GOT3 (cell line): Measurements from ENCODE around the gene IL12B.
"Not testable (repeated sequence)": the region's sequence is repeated elsewhere in the genome, so short reads cannot be mapped to it uniquely, and the experiment has no call there.

Experiments used
- DNase-seq: peaks from one replicate; lab custom pipeline; 2025; ENCODE audit warnings: mixed read lengths; lab: John Stamatoyannopoulos, UW

Gene IL12B

GRCh38 chr5:159330131-159330800 is at the start of gene IL12B:
IL12B (minus strand) TSS chr5:159330487; CDS start chr5:159326782, 3,705 bp downstream.
- DNase-seq, result no peak

DNA sequence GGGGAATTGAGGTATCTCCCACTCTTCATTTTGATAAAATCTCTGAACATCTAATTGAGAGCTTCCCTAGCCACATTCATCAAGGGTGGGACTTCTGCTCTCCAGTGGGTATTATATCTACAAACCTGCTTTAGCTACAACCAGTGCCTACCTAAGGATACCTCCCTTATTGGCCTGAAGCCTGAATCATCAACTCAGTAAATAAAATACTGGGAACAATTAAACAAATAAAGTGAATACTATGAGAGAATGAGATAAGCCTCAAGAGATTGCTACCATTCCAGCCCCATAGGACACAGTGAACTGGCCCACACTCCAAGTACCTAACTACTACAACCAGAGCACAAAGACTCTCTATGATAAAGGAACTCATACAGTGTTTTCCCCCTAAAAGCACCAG is 47.4 kb upstream of the IL12B start:
- no peak for DNase-seq

DNA sequence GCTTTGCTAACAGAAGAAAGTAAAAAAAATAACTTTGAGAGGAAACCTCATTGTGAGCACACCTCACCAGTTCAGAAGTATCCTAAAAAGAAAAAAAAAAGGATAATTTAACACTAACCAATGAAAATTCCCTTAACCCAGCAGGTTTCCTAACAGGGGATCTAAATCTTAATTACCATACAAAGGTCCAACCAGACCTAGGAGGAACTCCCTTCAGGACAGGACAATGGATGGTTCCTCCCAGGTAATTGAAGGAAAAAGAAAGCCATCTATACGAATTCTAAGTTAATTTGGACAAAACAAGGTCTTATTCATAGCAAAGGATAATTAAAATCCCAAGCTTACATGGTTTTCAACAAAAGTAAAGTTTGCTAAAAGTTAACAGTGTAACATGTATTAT is 37.6 kb upstream of the IL12B start:
- DNase-seq, result not testable (repeated sequence)

DNA sequence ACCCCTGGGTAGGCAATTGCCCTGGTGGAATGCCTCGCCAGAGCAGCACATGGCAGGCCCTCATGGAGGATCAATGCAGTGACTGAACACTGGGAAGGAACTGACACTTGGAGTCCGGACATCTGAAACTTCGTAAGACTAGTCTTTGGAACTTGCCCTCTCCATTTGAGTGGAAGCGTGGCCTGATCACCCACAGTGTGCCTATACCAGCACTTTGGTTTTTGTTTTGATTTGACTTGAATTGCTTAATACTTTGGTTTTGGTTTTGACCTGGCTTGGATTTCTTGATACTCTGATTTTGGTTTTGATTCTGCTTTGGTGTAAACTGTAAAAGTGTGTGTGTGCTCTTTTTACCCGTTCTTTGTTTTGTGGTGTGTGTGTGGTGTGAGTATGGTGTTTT is 36.5 kb upstream of the IL12B start:
- DNase-seq, result not testable (repeated sequence)

DNA sequence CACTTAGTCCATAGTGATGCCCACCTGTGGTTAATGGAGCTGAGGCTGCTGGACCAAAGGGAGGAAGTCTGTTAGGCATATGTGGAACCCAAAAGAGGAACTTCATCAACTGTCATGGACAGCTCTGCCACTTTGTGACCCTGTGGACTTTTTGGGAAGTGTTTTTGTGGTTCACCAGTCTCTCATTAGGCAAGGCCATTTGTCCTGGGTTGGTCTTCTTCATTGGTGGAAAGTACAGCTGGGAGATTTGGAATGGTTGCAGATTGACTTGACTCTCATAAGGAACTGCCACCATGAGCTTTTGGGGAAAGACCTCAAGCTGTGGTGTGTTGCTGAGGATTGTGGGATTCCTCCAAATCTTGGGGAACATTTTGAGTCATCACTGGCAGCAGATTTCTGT is 31.9 kb upstream of the IL12B start:
- no peak for DNase-seq

GRCh38 chr5:159359871-159360270 is 29.6 kb upstream of the IL12B start:
- DNase-seq, result not testable (repeated sequence)

- DNase-seq, result no peak
Measured at GRCh38 chr5:159359408-159359807, 29.1 kb upstream of the IL12B start.

DNA sequence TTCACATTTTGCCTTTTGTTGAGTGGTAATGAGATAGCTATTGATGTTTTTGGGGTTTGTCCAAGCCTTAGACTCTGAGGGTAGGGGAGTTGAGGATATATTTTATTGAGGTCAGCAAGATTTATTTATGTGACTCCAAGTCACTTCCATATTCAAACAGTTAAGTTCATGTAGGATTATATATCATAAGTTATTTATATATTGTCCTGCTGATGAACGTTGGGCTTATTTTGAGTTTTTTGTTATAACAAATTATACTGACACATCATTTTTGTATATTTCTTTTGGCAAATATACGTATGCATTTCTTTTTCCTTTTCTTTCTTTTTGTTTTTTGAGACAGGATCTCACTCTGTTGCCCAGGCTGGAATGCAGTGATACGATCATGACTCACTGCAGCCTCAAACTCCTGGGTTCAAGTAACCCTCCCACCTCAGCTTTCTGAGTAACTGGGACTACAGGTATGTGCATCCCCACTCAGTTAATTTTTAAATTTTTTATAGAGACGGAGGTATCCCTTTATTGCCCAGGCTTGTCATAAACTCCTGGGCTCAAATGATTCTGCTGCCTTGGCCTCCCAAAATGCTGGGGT is 23.5 kb upstream of the IL12B start:
- no peak for DNase-seq

DNA sequence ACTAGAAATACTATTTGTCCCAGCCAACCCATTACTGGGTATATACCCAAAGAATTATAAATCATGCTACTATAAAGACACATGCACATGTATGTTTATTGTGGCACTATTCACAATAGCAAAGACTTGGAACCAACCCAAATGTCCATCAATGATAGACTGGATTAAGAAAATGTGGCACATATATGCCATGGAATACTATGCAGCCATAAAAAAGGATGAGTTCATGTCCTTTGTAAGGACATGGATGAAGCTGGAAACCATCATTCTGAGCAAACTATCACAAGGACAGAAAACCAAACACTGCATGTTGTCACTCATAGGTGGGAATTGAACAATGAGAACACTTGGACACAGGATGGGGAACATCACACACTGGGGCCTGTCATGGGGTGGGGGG is 20.4 kb upstream of the IL12B start:
- DNase-seq, result not testable (repeated sequence)

- not testable (repeated sequence) for DNase-seq
Measured at GRCh38 chr5:159350216-159350615, 19.9 kb upstream of the IL12B start.

- no peak for DNase-seq
Measured at GRCh38 chr5:159345861-159346260, 15.6 kb upstream of the IL12B start.

DNA sequence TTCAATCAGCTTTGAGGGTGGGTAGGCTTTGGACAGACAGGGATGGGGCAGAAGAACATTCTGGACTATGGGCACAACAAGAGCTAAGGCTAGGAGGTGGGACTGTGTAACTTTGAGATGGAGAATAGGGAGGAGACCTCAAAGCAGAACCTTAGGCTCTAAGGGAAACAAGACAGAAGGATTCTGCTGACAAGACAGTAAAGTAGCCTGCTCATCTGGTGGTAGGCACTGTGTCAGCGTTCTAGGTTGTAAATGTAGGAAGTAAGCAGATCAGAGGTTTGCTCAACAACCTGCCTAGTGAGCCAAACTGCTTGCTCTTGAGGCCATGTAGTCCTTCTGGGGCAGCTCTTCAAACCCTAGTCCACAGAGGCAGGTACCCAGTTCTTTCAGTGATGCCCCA is 15.0 kb upstream of the IL12B start:
- no peak for DNase-seq

DNA sequence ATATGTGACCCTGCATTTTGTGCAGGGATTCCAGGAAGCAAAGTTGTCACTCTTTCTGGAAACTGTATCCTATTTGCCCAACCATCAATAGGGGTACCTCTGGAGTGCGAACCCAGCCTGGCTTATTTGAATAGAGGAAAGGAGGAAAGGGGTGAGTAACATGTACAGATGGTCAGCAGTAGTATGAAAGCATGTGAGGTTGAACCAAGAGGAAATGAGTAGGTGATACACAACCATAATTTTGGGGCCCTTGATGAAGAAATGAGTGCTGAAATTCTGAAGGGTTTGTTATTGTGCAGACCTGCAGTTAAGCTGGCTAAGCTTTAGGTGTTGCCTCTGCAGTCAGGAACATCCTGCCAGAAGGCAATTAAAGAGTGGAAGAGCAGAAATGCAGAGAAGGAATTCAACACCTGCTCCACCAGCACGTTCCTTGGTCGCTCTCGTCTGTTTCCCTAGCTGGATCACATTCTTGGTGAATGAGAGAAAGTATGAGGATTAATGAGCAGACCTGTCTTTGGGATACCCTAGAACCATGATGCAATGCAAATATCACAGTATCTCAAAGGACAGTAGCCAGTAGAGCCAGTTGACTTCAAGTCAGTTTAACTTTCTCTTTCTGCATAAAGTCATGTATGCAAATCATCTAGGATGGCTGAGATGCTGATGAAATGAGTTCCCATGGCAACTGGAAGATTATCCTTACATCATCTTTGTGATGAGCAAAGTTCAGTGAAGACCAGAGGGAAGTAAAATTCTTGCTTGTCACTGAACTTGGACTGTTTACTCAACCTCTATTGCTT is 13.2 kb upstream of the IL12B start:
- no peak for DNase-seq

GRCh38 chr5:159342840-159343239 is 12.6 kb upstream of the IL12B start:
- DNase-seq, result no peak

DNA sequence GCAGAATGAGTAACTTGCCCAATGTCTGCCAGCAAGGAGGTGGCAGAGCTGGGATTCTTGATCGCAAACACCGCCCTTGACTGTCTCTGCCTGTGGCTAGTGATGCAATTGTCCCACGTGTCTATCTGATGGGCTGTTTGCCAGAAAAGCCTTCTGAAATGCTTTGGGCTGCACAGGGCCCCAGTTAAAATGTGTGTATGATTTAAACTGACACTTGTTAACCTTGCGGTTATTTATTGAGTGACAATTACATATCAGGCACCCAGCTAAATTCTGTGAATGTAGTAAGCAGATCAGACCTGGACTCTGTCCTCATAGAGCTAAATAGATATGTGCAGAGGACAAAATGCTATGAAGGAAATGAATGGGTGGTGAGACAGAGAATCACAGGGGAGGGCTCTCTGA is 11.6 kb upstream of the IL12B start:
- peak; percentile 31 for DNase-seq

- no peak for DNase-seq
Measured at GRCh38 chr5:159341145-159341544, 10.9 kb upstream of the IL12B start.

DNA sequence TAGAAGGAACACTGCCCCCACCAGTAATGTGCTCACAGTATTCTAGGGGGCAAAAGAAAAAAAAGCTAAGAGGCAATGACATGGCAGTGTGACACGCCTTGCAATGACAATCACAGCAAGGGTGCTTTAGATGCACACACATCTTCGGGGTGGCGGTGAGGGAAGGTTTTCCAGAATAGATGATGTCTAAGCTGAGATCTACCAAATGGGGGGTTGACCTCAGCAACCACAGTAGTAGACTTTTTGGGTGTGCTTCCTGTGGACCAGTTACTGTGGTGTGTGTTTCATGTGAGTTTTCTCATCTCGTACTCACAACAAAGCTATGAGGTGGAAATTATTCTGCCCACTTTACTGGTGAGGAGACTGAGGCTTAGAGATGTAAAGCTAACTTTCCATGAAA is 10.2 kb upstream of the IL12B start:
- DNase-seq, result no peak

DNA sequence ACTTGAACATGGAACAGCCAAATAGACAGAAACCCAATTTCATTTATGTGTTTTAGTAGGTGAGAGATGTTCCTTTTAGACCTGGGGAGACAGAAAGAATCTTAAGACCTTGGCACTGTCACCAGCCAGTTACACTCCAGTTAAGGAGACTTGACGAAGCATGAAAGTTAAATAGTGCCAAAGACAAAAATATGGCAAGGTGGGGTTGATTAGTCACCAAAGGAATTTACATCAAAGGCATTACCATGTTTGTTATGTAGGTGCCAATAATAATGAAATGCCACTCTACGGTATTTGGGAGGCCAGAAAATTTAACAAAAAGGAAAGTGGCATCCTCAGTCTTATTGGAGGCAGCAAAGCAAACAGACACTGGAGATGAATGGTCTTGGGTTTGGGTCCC is 9.2 kb upstream of the IL12B start:
- no peak for DNase-seq

DNA sequence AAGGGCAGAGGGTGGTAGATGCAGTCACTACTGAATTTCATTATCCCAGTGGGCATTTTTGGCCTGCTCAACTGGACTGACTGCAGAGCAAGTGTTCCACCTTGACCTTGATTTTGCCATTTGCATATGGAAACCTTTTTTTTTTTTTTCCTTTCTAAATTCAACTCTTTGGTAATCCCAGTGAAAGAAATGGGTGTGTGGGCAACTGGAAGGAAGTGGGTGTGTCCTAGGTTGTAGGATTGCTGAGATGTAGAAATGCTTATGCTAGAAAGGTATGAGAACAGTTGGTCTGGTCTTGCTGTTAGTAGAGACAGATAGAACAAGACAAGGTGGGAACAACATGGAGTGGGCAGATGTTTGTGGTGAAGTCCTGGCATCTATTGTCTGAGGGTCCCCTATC is 7.8 kb upstream of the IL12B start:
- no peak for DNase-seq

GRCh38 chr5:159337016-159337955 is 7.0 kb upstream of the IL12B start:
- no peak for DNase-seq

- no peak for DNase-seq
Measured at GRCh38 chr5:159336586-159336985, 6.3 kb upstream of the IL12B start.

- DNase-seq, result no peak
Measured at GRCh38 chr5:159333545-159333925, 3.2 kb upstream of the IL12B start.
